SH-SY5Y (cell line): ENCODE results near the gene ATP6V0A4.

Source experiments
- GATA2 ChIP-seq: IDR thresholded peaks from 2 replicates; pipeline ENCODE4 v1.6.1; 2011; ENCODE audit warnings: mild to moderate bottlenecking, low read depth, low read length
- GATA3 ChIP-seq: IDR thresholded peaks from 2 replicates; pipeline ENCODE4 v1.6.1; 2011; ENCODE audit warnings: low read depth, mild to moderate bottlenecking, low read length, moderate library complexity

DNA sequence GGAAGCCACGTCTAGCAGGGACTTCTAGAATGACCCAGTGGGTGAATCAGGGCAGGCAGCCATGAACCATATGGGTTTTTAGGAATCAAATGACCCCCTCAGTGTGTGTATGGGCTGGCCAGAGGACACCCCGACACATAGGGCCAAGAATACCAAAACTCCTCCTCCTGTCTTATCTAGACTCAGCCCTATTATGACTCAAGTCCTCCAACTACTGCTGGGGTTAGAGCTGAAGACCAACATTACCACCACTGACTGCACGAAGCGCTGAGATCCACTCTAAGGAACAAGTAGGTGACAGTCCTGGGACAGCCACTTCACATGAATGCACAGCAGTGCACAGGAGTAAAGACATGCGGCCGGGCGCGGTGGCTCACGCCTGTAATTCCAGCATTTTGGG is 85.3 kb downstream of the ATP6V0A4 start:
- TF ChIP-seq GATA3 (no peak), GATA2 (no peak)
